ENCODE results near the gene STARD5.

- no peak for TF ChIP-seq CTCF (IDR thresholded peaks at IDR 0.05 in 4 of 5, conservative IDR thresholded peaks at IDR 0.05 in 1 of 5)
- TF ChIP-seq POLR2A (IDR thresholded peaks at IDR 0.05), result no peak
Measured at GRCh38 chr15:81351651-81352050, 27.7 kb upstream of the STARD5 start.

Measured in gastrocnemius medialis (tissue), 4 donors.